K562 (cell line): ENCODE data around the gene TANC1. TPM values are rescaled to one million over a fixed set of nuclear protein-coding genes. Genes with fewer than 3 reads are reported as not detected.

Source experiments
- ATAC-seq: fragments of 200-7000 bp; cut with Tn5 transposase; 3 replicates; pipeline ENCODE4 v1.9.1; 2020; ENCODE audit warnings: moderate library complexity
- BruUV-seq: library from RNA; stranded (reverse); fragments of 400-500 nt; replicated peaks from 2 replicates; lab custom pipeline; 2021; lab: Mats Ljungman, UMichigan
- CTCF ChIA-PET: fragments of 300-600 bp; formaldehyde crosslinking; extraction: SDS; loops from one replicate; lab custom pipeline; 2021; ENCODE audit warnings: low intra/inter-chr PET ratio; lab: Yijun Ruan, JAX
- POLR2A ChIA-PET: fragments of 300-600, 350-650 bp; sonication (Branson Sonifier 250); formaldehyde crosslinking; extraction: SDS; loops from one replicate; lab custom pipeline; 2021; ENCODE audit warnings: antibody characterized with exemption, inconsistent platforms; lab: Yijun Ruan, JAX
- DNase-seq, 4 experiments: peaks; one replicate each; pipeline versions ENCODE4 v3.0.0 to v3.0.0-alpha.2; 2011 to 2018; ENCODE audit warnings: low spot score in 3 of 4, mixed read lengths in 3 of 4; ENCODE audit errors: extremely low read depth in 1 of 4
- FAIRE-seq: peaks from 2 replicates; lab custom pipeline; 2011; peaks lifted over from hg19 to GRCh38; lab: Jason Lieb, UNC
- H2AFZ ChIP-seq: 2 replicates; pipeline ENCODE4 v1.6.0; 2011; ENCODE audit warnings: low read depth, low read length, control low read depth, inconsistent platforms
- H3K27ac ChIP-seq: fragments of 200-600 bp; 3 replicates; pipeline ENCODE4 v1.8.0; 2011; ENCODE audit warnings: low read depth, mild to moderate bottlenecking, control low read depth, inconsistent platforms, low read length, moderate library complexity, mixed read lengths; ENCODE audit errors: extremely low read depth
- H3K27me3 ChIP-seq, 2 experiments: fragments of 300-600 bp in 1 of 2; 2 replicates in 1 of 2; 3 replicates in 1 of 2; pipeline versions ENCODE4 v1.6.0 to v1.8.0; 2011; ENCODE audit warnings: inconsistent platforms in 2 of 2, low read length in 2 of 2, mild to moderate bottlenecking in 1 of 2, mixed read lengths in 1 of 2, moderate library complexity in 1 of 2; ENCODE audit not compliant: control insufficient read depth in 2 of 2, insufficient read depth in 2 of 2
- H3K36me3 ChIP-seq: fragments of 300-600 bp; 3 replicates; pipeline ENCODE4 v1.8.0; 2011; ENCODE audit warnings: mild to moderate bottlenecking, low read length, inconsistent platforms; ENCODE audit not compliant: control insufficient read depth, insufficient read depth
- H3K4me1 ChIP-seq, 2 experiments: fragments of 200-600 bp in 1 of 2; replicated peaks in 1 of 2; 2 replicates in 1 of 2; 3 replicates in 1 of 2; pipeline versions ENCODE4 v1.5.1 to v1.8.0; 2011; ENCODE audit warnings: inconsistent platforms in 2 of 2, low read length in 2 of 2, mild to moderate bottlenecking in 1 of 2, mixed read lengths in 1 of 2, moderate library complexity in 1 of 2; ENCODE audit not compliant: control insufficient read depth in 2 of 2, insufficient read depth in 2 of 2
- H3K4me2 ChIP-seq: 2 replicates; pipeline ENCODE4 v1.6.1; 2011; ENCODE audit warnings: low read length, control low read depth, inconsistent platforms, mixed read lengths; ENCODE audit not compliant: insufficient read depth
- H3K4me3 ChIP-seq: fragments of 200-600 bp; sonication (generic), shearing (Covaris generic); 2 replicates; pipeline ENCODE4 v1.5.1; 2016; ENCODE audit warnings: control low read depth, inconsistent platforms
- H3K79me2 ChIP-seq: fragments of 200-600 bp; 3 replicates; pipeline ENCODE4 v1.8.0; 2011; ENCODE audit warnings: low read length, inconsistent platforms; ENCODE audit not compliant: control insufficient read depth, insufficient read depth
- H3K9ac ChIP-seq, 2 experiments: 2 replicates each; pipeline versions ENCODE4 v1.6.0 to v1.6.1; 2011; ENCODE audit warnings: low read depth in 2 of 2, low read length in 2 of 2, control low read depth in 1 of 2, inconsistent platforms in 1 of 2, mild to moderate bottlenecking in 1 of 2, mixed read lengths in 1 of 2; ENCODE audit not compliant: insufficient read depth in 1 of 2
- H3K9me1 ChIP-seq: one replicate; pipeline ENCODE4 v1.6.0; 2011; ENCODE audit warnings: inconsistent platforms, mild to moderate bottlenecking, low read length, moderate library complexity; ENCODE audit not compliant: control insufficient read depth, insufficient read depth
- H3K9me3 ChIP-seq: replicated peaks from 2 replicates; pipeline ENCODE4 v1.5.1; 2011; ENCODE audit warnings: low read depth, low read length, inconsistent platforms; ENCODE audit not compliant: control insufficient read depth, insufficient read depth
- H4K20me1 ChIP-seq: replicated peaks from 2 replicates; pipeline ENCODE4 v1.6.1; 2011; ENCODE audit warnings: low read length, inconsistent platforms, mixed read lengths; ENCODE audit not compliant: control insufficient read depth, insufficient read depth
- BRCA1 ChIP-seq, 2 experiments: fragments of 450-650 bp in 1 of 2; sonication (generic) in 1 of 2; formaldehyde crosslinking in 1 of 2; IDR thresholded peaks; 2 replicates each; pipeline versions ENCODE4 v1.5.0 to v1.6.1; 2017 to 2020; ENCODE audit warnings: mild to moderate bottlenecking in 1 of 2, missing genetic modification reagents in 1 of 2
- ESRRA ChIP-seq: fragments of 450-650 bp; IDR thresholded peaks from 2 replicates; pipeline ENCODE4 v1.6.1; 2014; ENCODE audit warnings: low read depth, mild to moderate bottlenecking, moderate library complexity, borderline replicate concordance
- ESRRB ChIP-seq: fragments of 250-450 bp; sonication (Bioruptor Pico); IDR thresholded peaks from 2 replicates; pipeline ENCODE4 v1.5.0; 2020; ENCODE audit warnings: mild to moderate bottlenecking, moderate library complexity, borderline replicate concordance
- KHSRP ChIP-seq: fragments of 450-650 bp; IDR thresholded peaks from 2 replicates; pipeline ENCODE4 v1.6.1; 2017
- MAFK ChIP-seq: IDR thresholded peaks from 2 replicates; pipeline ENCODE4 v1.6.1; 2011; ENCODE audit warnings: low read length, improper control_type of control experiment
- MLX ChIP-seq, 2 experiments: fragments of 450-650 bp in 1 of 2; sonication (generic) in 1 of 2; formaldehyde crosslinking; conservative IDR thresholded peaks; 2 replicates each; pipeline versions ENCODE4 v1.4.0 to v1.8.1; 2020 to 2022; ENCODE audit warnings: mild to moderate bottlenecking in 1 of 2, missing genetic modification reagents in 1 of 2
- MXI1 ChIP-seq: IDR thresholded peaks from 2 replicates; pipeline ENCODE4 v1.6.1; 2011; ENCODE audit warnings: low read depth, mild to moderate bottlenecking, improper control_type of control experiment, low read length
- RB1 ChIP-seq: fragments of 450-650 bp; IDR thresholded peaks from 2 replicates; pipeline ENCODE4 v1.6.1; 2017; ENCODE audit warnings: low read depth, mild to moderate bottlenecking
- U2AF1 ChIP-seq: fragments of 200-400 bp; formaldehyde crosslinking; optimal IDR thresholded peaks from 2 replicates; pipeline ENCODE3; 2017; ENCODE audit warnings: mild to moderate bottlenecking, low read depth, low read length, moderate library complexity
- ZKSCAN8 ChIP-seq: fragments of 200-800 bp; sonication (Bioruptor generic); IDR thresholded peaks from 2 replicates; pipeline ENCODE4 v1.6.1; 2016; ENCODE audit warnings: missing genetic modification characterization, missing compliant biosample characterization
- ZNF232 ChIP-seq: sonication (generic); formaldehyde crosslinking; IDR thresholded peaks from 2 replicates; pipeline ENCODE4 v1.8.0; 2022; ENCODE audit warnings: mild to moderate bottlenecking, missing genetic modification reagents
- ZNF644 ChIP-seq: fragments of 200-800 bp; sonication (Bioruptor generic); IDR thresholded peaks from 2 replicates; pipeline ENCODE4 v1.6.1; 2016; ENCODE audit warnings: low read depth, missing genetic modification characterization, missing compliant biosample characterization
- ZNF79 ChIP-seq: fragments of 250-450 bp; sonication (Bioruptor Pico); IDR thresholded peaks from 2 replicates; pipeline ENCODE4 v1.4.0; 2020; ENCODE audit warnings: low read depth, mild to moderate bottlenecking, moderate library complexity
- WGBS: fragments of 100-300 bp; shearing (Covaris generic); methylation state at CpG from one replicate; pipeline ENCODE4 v1.1.6; 2016; ENCODE audit warnings: low coverage, mixed read lengths; ENCODE audit not compliant: insufficient coverage; ENCODE audit errors: missing lambda C conversion rate; 5-methylcytosine and 5-hydroxymethylcytosine counted together
- in situ Hi-C: fragments of 300-500 bp; cut with MboI; formaldehyde crosslinking; loops from 4 replicates; pipeline ENCODE4 v1.15.0; 2018; ENCODE audit warnings: inconsistent platforms, mixed read lengths
- intact Hi-C: fragments of 100-400 bp; cut with micrococcal nuclease; formaldehyde crosslinking; loops from 2 replicates; pipeline ENCODE4 v1.14.2; 2022
- polyA plus RNA-seq, 8 experiments: library from polyadenylated mRNA; depleted of rRNA in 4 of 8; stranded (reverse) in 5 of 8; unstranded in 3 of 8; fragments of >200 nt; fragmentation: Nextera tagmentation in 2 of 8; fragmentation: Illumina TruSeq in 1 of 8; extraction: Ambion mirVana in 2 of 8; extraction: Trizol in 1 of 8; gene quantifications; 2 replicates each; pipeline versions ENCODE4 v1.2.1 to v1.2.3, GENCODE V29; 2011 to 2014; ENCODE audit warnings: inconsistent platforms in 1 of 8, missing spikeins in 1 of 8
- total RNA-seq, 7 experiments: library from RNA; depleted of rRNA in 6 of 7; stranded (reverse); fragments of >200 nt in 6 of 7; fragmentation: Illumina TruSeq in 2 of 7; extraction: Trizol in 2 of 7; gene quantifications; 2 replicates each; pipeline versions ENCODE4 v1.2.1 to v1.2.3, GENCODE V29; 2011 to 2021; ENCODE audit warnings: low replicate concordance in 1 of 7
- TF ChIP-seq, protein P1 (sequence below): fragments of 250-450 bp; sonication (Bioruptor Pico); IDR thresholded peaks from 2 replicates; pipeline ENCODE4 v1.4.0; 2020
- TF ChIP-seq, protein P2 (sequence below): fragments of 450-650 bp; IDR thresholded peaks from 2 replicates; pipeline ENCODE4 v1.6.1; 2016; ENCODE audit warnings: low read depth, mild to moderate bottlenecking, moderate library complexity
- TF ChIP-seq, protein P3 (sequence below): fragments of 250-450 bp; sonication (Bioruptor Pico); IDR thresholded peaks from 2 replicates; pipeline ENCODE4 v1.5.0; 2021

Gene TANC1
- total and polyA plus RNA-seq, 9 of the 15 experiments (the other 6 are each of a cell fraction or from before 2014, with no cell fraction given) = under 0.01 to 0.20 (median 0.07) TPM; not detected in 1

DNA sequence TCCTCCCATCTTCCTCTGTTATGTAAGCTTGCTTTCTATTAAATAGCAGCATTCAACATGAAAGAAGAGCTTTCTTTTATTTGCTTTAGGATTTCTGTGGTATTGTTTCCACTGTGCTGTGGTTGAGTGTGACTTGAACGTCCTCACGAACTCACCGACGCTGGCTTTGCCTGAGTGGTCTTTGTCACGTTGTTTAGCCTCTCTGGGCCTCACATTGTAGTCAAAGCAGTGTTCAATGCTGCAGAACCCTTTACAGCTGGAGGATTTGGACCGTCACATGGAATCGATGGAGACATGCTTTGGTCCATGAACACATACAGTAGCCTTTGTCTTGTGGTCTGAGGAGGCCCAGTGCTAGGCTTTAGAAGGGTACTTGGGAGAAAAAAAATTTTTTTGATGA lies 66.3 kb downstream of the TANC1 start:
- no peak for ATAC-seq
- in situ Hi-C loops = no loop called here
- BruUV-seq = no TSS peak

More for the DNA sequence above, 66.3 kb downstream of the TANC1 start:
- Histone ChIP-seq H3K9ac (no peak overlapping the region), H3K9me1 (peaks cover 2% of the 10 kb centered on the region), H3K4me2 (no peak overlapping the region), H3K4me3 (no peak overlapping the region), H3K27me3 (peaks cover 8 to 17% of the 10 kb centered on the region in 2 experiments; a peak in 4 of 5 replicates), H3K4me1 (peaks cover 7 to 13% of the 10 kb centered on the region in 2 experiments; a peak in 4 of 5 replicates), H3K9me3 (no peaks in the 10 kb centered on the region), H4K20me1 (no peaks in the 10 kb centered on the region), H2AFZ (no peak overlapping the region), H3K36me3 (no peaks in the 10 kb centered on the region), H3K27ac (no peak overlapping the region), H3K79me2 (no peaks in the 10 kb centered on the region)
- ChIA-PET CTCF (interaction anchor here (2.0 to 3.0 kb wide), 2 partner anchors 84 to 150 kb away, joined by 11 to 33 read pairs; no protein-coding TSS in a partner anchor), POLR2A (interaction anchor here (0.7 to 1.9 kb wide), 3 partner anchors 11 to 153 kb away, joined by 3 to 5 read pairs (median 4); no protein-coding TSS in a partner anchor)
- FAIRE-seq = no peak
- DNase-seq = no peak
- no peak for TF ChIP-seq ZNF79
- no peak for TF ChIP-seq KHSRP
- no peak for TF ChIP-seq MAFK
- TF ChIP-seq, protein P1, sequence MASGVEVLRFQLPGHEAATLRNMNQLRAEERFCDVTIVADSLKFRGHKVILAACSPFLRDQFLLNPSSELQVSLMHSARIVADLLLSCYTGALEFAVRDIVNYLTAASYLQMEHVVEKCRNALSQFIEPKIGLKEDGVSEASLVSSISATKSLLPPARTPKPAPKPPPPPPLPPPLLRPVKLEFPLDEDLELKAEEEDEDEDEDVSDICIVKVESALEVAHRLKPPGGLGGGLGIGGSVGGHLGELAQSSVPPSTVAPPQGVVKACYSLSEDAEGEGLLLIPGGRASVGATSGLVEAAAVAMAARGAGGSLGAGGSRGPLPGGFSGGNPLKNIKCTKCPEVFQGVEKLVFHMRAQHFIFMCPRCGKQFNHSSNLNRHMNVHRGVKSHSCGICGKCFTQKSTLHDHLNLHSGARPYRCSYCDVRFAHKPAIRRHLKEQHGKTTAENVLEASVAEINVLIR = no peak
- TF ChIP-seq, protein P2, sequence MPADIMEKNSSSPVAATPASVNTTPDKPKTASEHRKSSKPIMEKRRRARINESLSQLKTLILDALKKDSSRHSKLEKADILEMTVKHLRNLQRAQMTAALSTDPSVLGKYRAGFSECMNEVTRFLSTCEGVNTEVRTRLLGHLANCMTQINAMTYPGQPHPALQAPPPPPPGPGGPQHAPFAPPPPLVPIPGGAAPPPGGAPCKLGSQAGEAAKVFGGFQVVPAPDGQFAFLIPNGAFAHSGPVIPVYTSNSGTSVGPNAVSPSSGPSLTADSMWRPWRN = no peak
- TF ChIP-seq MXI1 = no peak
- TF ChIP-seq BRCA1 (IDR thresholded peaks at IDR 0.05) = no peak
- TF ChIP-seq BRCA1 (CRISPR knock-in tag; IDR thresholded peaks at IDR 0.05) = no peak
- no peak for TF ChIP-seq ESRRA
- TF ChIP-seq, protein P3, sequence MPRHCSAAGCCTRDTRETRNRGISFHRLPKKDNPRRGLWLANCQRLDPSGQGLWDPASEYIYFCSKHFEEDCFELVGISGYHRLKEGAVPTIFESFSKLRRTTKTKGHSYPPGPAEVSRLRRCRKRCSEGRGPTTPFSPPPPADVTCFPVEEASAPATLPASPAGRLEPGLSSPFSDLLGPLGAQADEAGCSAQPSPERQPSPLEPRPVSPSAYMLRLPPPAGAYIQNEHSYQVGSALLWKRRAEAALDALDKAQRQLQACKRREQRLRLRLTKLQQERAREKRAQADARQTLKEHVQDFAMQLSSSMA (CRISPR knock-in tag) = no peak
- no peak for TF ChIP-seq ZKSCAN8 (CRISPR knock-in tag)
- no peak for TF ChIP-seq ZNF232 (CRISPR knock-in tag)
- TF ChIP-seq ESRRB = no peak
- TF ChIP-seq ZNF644 (tag) = no peak
- no peak for TF ChIP-seq MLX (CRISPR knock-in tag; conservative IDR thresholded peaks at IDR 0.05)
- no peak for TF ChIP-seq U2AF1
- no peak for TF ChIP-seq RB1
- WGBS = 3% methylated on average over 7 of the region's 7 CpGs
- intact Hi-C loops = loop anchor here (10.0 kb wide), 1 partner anchor 130 kb away; no protein-coding TSS in a partner anchor
